ENCODE measurements around the gene BTNL8.
"Not testable (repeated sequence)": the region's sequence is repeated elsewhere in the genome, so short reads cannot be mapped to it uniquely, and the experiment has no call there.

The BTNL8 gene

GRCh38 chr5:180875860-180876426 is 23.0 kb upstream of the BTNL8 start:
- no peak for DNase-seq (ENCODE audit: low read depth)

- DNase-seq (ENCODE audit: low read depth): not testable (repeated sequence)
These were observed 13.0 kb upstream of the BTNL8 start for GRCh38 chr5:180885845-180886529.

GRCh38 chr5:180889381-180889780 is 9.6 kb upstream of the BTNL8 start:
- DNase-seq (ENCODE audit: low read depth): no peak

GRCh38 chr5:180895330-180895729 is 3.6 kb upstream of the BTNL8 start:
- not testable (repeated sequence) for DNase-seq (ENCODE audit: low read depth)

- no peak for DNase-seq (ENCODE audit: low read depth)
These were observed 1.2 kb downstream of the BTNL8 start for GRCh38 chr5:180900178-180900577.

- no peak for DNase-seq (ENCODE audit: low read depth)
These were observed 2.5 kb downstream of the BTNL8 start for GRCh38 chr5:180901319-180902009.

GRCh38 chr5:180908400-180908799 is 9.4 kb downstream of the BTNL8 start:
- no peak for DNase-seq (ENCODE audit: low read depth)

- no peak for DNase-seq (ENCODE audit: low read depth)
These were observed 10.2 kb downstream of the BTNL8 start for GRCh38 chr5:180908998-180909731.

- no peak for DNase-seq (ENCODE audit: low read depth)
These were observed 10.8 kb downstream of the BTNL8 start for GRCh38 chr5:180909782-180910181.

GRCh38 chr5:180910182-180910581 is 11.2 kb downstream of the BTNL8 start:
- no peak for DNase-seq (ENCODE audit: low read depth)

- DNase-seq (ENCODE audit: low read depth): no peak
These were observed 11.8 kb downstream of the BTNL8 start for GRCh38 chr5:180910735-180911134.

GRCh38 chr5:180914646-180915045 is 15.7 kb downstream of the BTNL8 start:
- no peak for DNase-seq (ENCODE audit: low read depth)

GRCh38 chr5:180915924-180916323 is 17.0 kb downstream of the BTNL8 start:
- no peak for DNase-seq (ENCODE audit: low read depth)

- no peak for DNase-seq (ENCODE audit: low read depth)
These were observed 19.4 kb downstream of the BTNL8 start for GRCh38 chr5:180918380-180918779.

GRCh38 chr5:180920710-180921109 is 21.8 kb downstream of the BTNL8 start:
- DNase-seq (ENCODE audit: low read depth): no peak

GRCh38 chr5:180922932-180923331 is 24.0 kb downstream of the BTNL8 start:
- DNase-seq (ENCODE audit: low read depth): no peak

GRCh38 chr5:180932660-180933059 is 33.7 kb downstream of the BTNL8 start:
- DNase-seq (ENCODE audit: low read depth): no peak

- DNase-seq (ENCODE audit: low read depth): no peak
These were observed 36.2 kb downstream of the BTNL8 start for GRCh38 chr5:180935203-180935602.

GRCh38 chr5:180938294-180938693 is 39.3 kb downstream of the BTNL8 start:
- no peak for DNase-seq (ENCODE audit: low read depth)

GRCh38 chr5:180950291-180950949 is 51.5 kb downstream of the BTNL8 start:
- no peak for DNase-seq (ENCODE audit: low read depth)

GRCh38 chr5:180959661-180960060 is 60.7 kb downstream of the BTNL8 start:
- no peak for DNase-seq (ENCODE audit: low read depth)

GRCh38 chr5:180960209-180960608 is 61.2 kb downstream of the BTNL8 start:
- DNase-seq (ENCODE audit: low read depth): no peak

All from activated T-helper 9 cell treated with anti-CD3 and anti-CD28 coated beads, Interleukin-2, amount 50 U/mL, for 16 hours (primary cell).